HG03159 (cell line): ENCODE measurements around the gene SAXO1.

ENCODE experiments used
- ATAC-seq: cut with Tn5 transposase; IDR thresholded peaks from one replicate; pipeline ENCODE4 v1.9.1; 2021; ENCODE audit warnings: mild to moderate bottlenecking, moderate library complexity; ENCODE audit not compliant: unreplicated experiment

The SAXO1 gene

DNA sequence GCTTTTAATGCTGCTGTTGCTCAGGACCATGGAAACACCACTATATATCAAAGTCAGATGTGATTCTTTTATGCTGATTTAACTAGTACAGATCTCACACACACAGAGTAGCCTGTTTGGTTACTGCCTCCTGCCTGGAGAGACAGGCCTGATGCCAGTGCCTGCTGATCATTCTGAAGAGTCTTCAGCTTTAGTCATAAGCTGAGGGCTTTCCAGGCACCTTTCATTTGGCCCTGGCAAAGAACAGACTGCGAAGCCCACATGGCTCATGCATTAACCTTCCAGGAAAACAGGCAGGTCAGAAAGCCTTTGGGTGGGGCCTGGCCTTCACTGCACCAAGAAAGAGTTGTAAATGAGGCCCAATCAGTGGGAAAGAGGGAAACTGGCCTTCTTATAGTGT is 144.7 kb downstream of the SAXO1 start:
- ATAC-seq, result no peak

DNA sequence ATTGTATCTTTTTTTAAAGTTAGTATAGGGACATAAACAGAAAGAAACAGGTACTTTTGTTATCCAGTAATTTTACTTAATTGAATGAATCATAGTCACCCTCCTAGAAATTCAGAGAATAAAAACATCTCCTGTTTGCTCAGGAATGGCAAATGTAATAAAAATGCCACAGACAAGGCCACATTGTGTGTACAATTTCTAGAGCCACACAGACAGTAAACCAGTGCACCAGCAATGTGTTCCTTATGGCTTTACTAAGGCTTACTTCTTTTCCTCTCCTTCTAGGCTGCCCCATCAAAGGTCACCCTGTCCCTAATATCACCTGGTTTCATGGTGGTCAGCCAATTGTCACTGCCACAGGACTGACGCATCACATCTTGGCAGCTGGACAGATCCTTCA is 145.5 kb downstream of the SAXO1 start:
- ATAC-seq, result no peak

DNA sequence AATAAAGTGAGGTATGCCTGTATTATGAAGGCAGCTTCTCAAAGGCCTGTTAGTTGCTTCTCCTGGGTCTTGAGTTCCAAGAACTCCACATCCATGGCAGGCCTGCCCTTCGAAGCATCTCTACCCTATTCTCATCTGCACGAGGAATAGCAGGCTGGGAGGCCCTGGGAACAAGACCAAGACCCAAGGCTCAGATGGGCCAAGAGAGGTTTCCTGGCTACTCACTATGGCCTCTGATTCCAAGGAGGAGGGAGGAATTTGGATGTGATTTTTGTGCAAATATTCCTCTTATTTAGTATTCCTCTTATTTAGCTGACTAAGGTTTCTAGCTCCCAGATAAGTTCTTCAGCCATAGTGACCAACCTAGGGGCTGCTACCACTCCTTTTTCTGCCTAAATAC is 151.3 kb downstream of the SAXO1 start:
- ATAC-seq, result no peak

DNA sequence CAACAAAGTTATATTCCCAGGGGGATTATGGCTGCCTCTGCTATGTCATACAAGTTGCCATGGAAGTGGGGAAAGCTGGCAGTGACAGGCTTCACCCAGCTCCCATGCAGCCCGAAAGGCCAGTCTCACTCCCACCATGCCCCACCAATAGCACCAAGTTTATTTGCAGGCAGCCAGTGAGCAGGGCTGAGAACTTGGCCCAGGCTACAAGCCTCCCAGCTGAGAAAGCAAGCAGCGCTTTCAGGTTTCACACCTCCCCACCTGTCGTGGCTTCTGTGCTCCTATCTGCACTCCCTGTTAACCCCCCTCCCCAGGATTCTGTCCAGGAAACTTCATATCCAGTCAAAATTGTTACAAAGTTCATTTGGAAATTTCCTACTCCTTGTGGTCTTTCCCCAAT is 155.0 kb downstream of the SAXO1 start:
- no peak for ATAC-seq
